Suprapubic skin (tissue), 4 donors: Measurements from ENCODE around the gene VSIR. TPM values are rescaled to one million over a fixed set of nuclear protein-coding genes. Genes with fewer than 3 reads are reported as not detected.

Experiments
- DNase-seq, 2 donors: peaks; one replicate each; pipeline ENCODE4 v3.0.0-alpha.2; 2019; ENCODE audit warnings: low spot score in 2 of 2
- H3K27ac ChIP-seq: fragments of 200-600 bp; sonication (generic); one replicate; pipeline ENCODE4 v1.5.1; 2019
- H3K27me3 ChIP-seq: fragments of 200-600 bp; sonication (generic); one replicate; pipeline ENCODE4 v1.5.1; 2019
- H3K36me3 ChIP-seq: fragments of 200-600 bp; sonication (generic); one replicate; pipeline ENCODE4 v1.5.1; 2019
- H3K4me1 ChIP-seq: fragments of 200-600 bp; sonication (generic); one replicate; pipeline ENCODE4 v1.5.1; 2019
- H3K4me3 ChIP-seq: fragments of 200-600 bp; sonication (generic); one replicate; pipeline ENCODE4 v1.5.1; 2019; ENCODE audit warnings: mild to moderate bottlenecking
- H3K9me3 ChIP-seq: fragments of 200-600 bp; sonication (generic); one replicate; pipeline ENCODE4 v1.5.1; 2019
- EP300 ChIP-seq: sonication (generic); formaldehyde crosslinking; IDR thresholded peaks from one replicate; pipeline ENCODE4 v1.6.1; 2017; ENCODE audit warnings: antibody characterized with exemption
- POLR2A ChIP-seq, 2 donors: fragments of 450-650 bp; IDR thresholded peaks; one replicate each; pipeline ENCODE4 v1.6.1; 2017; ENCODE audit warnings: antibody characterized with exemption in 2 of 2, mild to moderate bottlenecking in 2 of 2, moderate library complexity in 2 of 2
- POLR2AphosphoS5 ChIP-seq, 3 donors: sonication (generic); formaldehyde crosslinking; IDR thresholded peaks; one replicate each; pipeline ENCODE4 v1.6.1; 2017; ENCODE audit warnings: antibody characterized with exemption in 3 of 3
- WGBS: methylation state at CpG from one replicate; pipeline ENCODE4 v1.1.5; 2018; 5-methylcytosine and 5-hydroxymethylcytosine counted together
- total RNA-seq, 4 donors: library from RNA; depleted of rRNA; stranded (reverse); fragments of >200 nt; gene quantifications; one replicate each; pipeline ENCODE4 v1.1.0, GENCODE V29; 2016
- TF ChIP-seq, protein P1 (sequence below), 2 donors: fragments of 200-600 bp in 1 of 2; fragments of 450-650 bp in 1 of 2; sonication (generic) in 1 of 2; IDR thresholded peaks; one replicate each; pipeline ENCODE4 v1.5.1; 2016 to 2019; ENCODE audit warnings: antibody characterized with exemption in 2 of 2, mild to moderate bottlenecking in 1 of 2, moderate library complexity in 1 of 2

VSIR gene
- total RNA-seq, 4 donors from 2014 or later, result 16.3 to 50.7 (median 33.6) TPM

DNA sequence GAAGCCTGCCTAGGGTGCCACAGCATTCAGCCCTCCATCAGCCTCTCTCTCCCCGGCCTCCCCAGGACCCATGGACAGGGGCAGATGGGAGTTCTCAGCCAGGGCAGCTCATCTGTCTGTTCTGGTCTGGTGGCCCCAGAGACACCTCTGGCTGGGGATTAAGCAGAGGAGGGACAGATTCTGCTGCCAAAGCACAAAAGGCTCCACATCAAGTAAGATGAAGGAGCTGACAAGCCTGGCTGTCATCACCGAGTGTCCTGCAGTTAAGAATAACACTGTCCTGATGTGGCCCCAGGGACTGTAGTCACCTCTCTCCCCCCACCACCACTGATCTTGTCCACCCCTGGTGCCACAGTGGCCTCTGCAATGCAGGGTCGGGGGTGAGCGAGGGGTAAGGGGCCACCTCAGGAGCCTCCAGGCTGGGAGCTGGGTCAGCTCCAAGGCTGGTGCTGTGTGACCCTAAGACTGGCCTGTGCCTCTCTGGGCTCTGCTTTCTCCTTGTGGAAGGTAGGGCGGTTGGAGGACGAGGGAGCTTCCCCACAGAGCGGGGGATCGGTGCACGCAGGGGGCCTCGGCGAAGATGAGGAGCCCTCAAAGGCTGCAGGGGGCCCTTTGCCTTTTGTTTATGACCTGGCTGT, 72.5 kb downstream of the VSIR start:
- Histone ChIP-seq H3K36me3 (no peaks in the 10 kb centered on the region), H3K27me3 (no peaks in the 10 kb centered on the region)
- no peak for DNase-seq

DNA sequence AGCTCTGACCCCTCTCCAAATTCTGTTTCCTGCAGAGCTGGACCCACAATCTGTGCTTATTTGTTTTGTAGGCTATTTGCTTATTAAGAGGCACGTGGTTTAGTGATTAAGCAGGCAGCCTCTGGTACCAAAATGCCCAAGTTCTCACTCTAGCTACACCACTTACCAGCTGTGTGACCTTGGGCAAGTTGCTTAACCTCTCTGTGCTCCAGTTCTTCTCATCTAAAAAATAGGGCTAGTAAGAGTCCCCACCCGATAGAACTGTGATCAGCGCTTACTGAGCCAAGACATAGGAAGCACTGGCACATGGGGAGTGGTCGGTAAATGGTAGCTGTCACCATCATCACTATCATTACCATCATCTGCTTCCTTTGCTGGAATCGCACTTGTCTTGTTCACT, 74.6 kb downstream of the VSIR start:
- WGBS, result 92% methylated on average over 5 of the region's 5 CpGs
- peaks cover 22% of the 10 kb centered on the region for H3K4me1 ChIP-seq
- no peaks in the 10 kb centered on the region for H3K27me3 ChIP-seq
- TF ChIP-seq POLR2AphosphoS5 (IDR thresholded peaks at IDR 0.05) (no peak), EP300 (no peak), POLR2A (IDR thresholded peaks at IDR 0.05) (no peak)
- H3K36me3 ChIP-seq, result no peaks in the 10 kb centered on the region
- H3K4me3 ChIP-seq, result no peak overlapping the region
- no peak for DNase-seq
- H3K27ac ChIP-seq, result no peak overlapping the region
- H3K9me3 ChIP-seq, result no peaks in the 10 kb centered on the region

More for the DNA sequence above, 72.5 kb downstream of the VSIR start:
- 83% methylated on average over 6 of the region's 11 CpGs for WGBS
- peaks cover 10% of the 10 kb centered on the region for H3K4me1 ChIP-seq
- H3K4me3 ChIP-seq, result no peak overlapping the region
- TF ChIP-seq, protein P1, sequence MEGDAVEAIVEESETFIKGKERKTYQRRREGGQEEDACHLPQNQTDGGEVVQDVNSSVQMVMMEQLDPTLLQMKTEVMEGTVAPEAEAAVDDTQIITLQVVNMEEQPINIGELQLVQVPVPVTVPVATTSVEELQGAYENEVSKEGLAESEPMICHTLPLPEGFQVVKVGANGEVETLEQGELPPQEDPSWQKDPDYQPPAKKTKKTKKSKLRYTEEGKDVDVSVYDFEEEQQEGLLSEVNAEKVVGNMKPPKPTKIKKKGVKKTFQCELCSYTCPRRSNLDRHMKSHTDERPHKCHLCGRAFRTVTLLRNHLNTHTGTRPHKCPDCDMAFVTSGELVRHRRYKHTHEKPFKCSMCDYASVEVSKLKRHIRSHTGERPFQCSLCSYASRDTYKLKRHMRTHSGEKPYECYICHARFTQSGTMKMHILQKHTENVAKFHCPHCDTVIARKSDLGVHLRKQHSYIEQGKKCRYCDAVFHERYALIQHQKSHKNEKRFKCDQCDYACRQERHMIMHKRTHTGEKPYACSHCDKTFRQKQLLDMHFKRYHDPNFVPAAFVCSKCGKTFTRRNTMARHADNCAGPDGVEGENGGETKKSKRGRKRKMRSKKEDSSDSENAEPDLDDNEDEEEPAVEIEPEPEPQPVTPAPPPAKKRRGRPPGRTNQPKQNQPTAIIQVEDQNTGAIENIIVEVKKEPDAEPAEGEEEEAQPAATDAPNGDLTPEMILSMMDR (IDR thresholded peaks at IDR 0.05), result no peak
- no peak for TF ChIP-seq EP300
- TF ChIP-seq POLR2A (IDR thresholded peaks at IDR 0.05), result no peak
- TF ChIP-seq POLR2AphosphoS5 (IDR thresholded peaks at IDR 0.05), result no peak
- H3K9me3 ChIP-seq, result no peaks in the 10 kb centered on the region
- H3K27ac ChIP-seq, result no peak overlapping the region

DNA sequence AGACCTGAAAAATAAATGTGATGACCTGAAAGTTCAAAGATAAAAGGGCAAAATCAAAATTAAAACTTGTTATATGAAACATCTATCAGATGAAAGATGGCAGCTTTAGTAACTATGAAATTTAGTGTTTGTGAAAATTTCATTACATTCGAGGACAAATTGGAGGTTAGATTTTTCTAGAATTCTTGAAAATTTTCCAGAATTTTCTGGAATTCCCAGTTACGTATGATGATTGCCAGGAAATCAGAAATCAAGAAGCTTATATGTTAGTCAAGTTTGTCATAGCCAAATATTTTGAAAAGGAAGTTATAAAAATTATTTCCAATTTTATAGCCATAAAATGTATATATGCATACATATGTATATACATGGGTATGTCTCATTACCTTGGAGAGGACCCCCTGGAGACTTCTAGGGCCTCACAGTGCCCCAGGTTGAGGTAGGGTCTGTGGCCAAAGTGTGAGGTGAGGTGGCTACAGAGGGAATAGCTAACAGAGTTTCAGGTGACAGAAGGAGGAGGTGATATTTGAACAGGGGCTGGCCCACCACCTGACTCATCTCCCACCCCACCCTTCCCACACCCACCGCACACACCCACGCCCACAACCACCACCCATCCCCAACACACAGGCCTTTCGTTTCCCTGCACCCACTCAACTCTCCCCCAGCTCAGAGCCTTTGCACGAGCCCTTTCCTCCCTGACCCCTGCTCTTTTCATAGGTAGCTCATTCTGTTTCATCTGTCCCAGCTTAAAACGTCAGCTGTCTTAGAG, 75.2 kb downstream of the VSIR start:
- Histone ChIP-seq H3K9me3 (no peaks in the 10 kb centered on the region), H3K27ac (no peak overlapping the region), H3K36me3 (no peaks in the 10 kb centered on the region), H3K4me3 (no peak overlapping the region), H3K27me3 (no peaks in the 10 kb centered on the region), H3K4me1 (peaks cover 25% of the 10 kb centered on the region)
- DNase-seq, result no peak
- 69% methylated on average over 7 of the region's 7 CpGs for WGBS
- TF ChIP-seq EP300 (no peak), POLR2A (IDR thresholded peaks at IDR 0.05) (no peak), POLR2AphosphoS5 (IDR thresholded peaks at IDR 0.05) (no peak)
- TF ChIP-seq, protein P1 (IDR thresholded peaks at IDR 0.05), result no peak

Other genes with a start within 250 kb of the VSIR start
- under 1 TPM in 2 of 4 donors, not detected in 2; 0.17 to 0.48 TPM for gene C10orf105, start 53.7 kb downstream of the VSIR start, total RNA-seq
- gene PSAP, start 77.7 kb upstream of the VSIR start, total RNA-seq, result 100 to 1,000 TPM; 391 to 548 (median 468) TPM
- 10 to 100 TPM; 17.9 to 29.3 (median 23.2) TPM for gene CHST3, start 190.9 kb upstream of the VSIR start, total RNA-seq